Vagina (tissue), 2 donors: ENCODE data around the gene MRTFA. TPM values are rescaled to one million over a fixed set of nuclear protein-coding genes. Genes with fewer than 3 reads are reported as not detected.

ENCODE experiments used
- DNase-seq, 2 donors: peaks; one replicate each; pipeline ENCODE4 v3.0.0-alpha.2; 2017; ENCODE audit errors: extremely low spot score in 2 of 2
- H3K27ac ChIP-seq: fragments of 200-600 bp; sonication (generic); one replicate; pipeline ENCODE4 v1.5.1; 2019
- H3K27me3 ChIP-seq: fragments of 200-600 bp; sonication (generic); one replicate; pipeline ENCODE4 v1.5.1; 2019
- H3K36me3 ChIP-seq, 2 donors: fragments of 200-600 bp; sonication (generic); one replicate each; pipeline ENCODE4 v1.5.1; 2017 to 2019
- H3K4me1 ChIP-seq: fragments of 200-600 bp; sonication (generic); one replicate; pipeline ENCODE4 v1.5.1; 2019
- H3K4me3 ChIP-seq, 2 donors: fragments of 200-600 bp; sonication (generic); 1 replicate in 1 of 2; 2 replicates in 1 of 2; pipeline ENCODE4 v1.5.1; 2016 to 2019
- H3K9me3 ChIP-seq: fragments of 200-600 bp; sonication (generic); one replicate; pipeline ENCODE4 v1.5.1; 2019
- POLR2A ChIP-seq, 2 donors: fragments of 450-650 bp; IDR thresholded peaks; one replicate each; pipeline ENCODE4 v1.6.1; 2017; ENCODE audit warnings: antibody characterized with exemption in 2 of 2, mild to moderate bottlenecking in 2 of 2, moderate library complexity in 2 of 2
- POLR2AphosphoS5 ChIP-seq, 2 donors: sonication (generic); formaldehyde crosslinking; IDR thresholded peaks; one replicate each; pipeline ENCODE4 v1.9.0; 2017; ENCODE audit warnings: antibody characterized with exemption in 2 of 2, mild to moderate bottlenecking in 2 of 2, low read depth in 1 of 2; ENCODE audit not compliant: insufficient read depth in 1 of 2
- intact Hi-C: fragments of 100-400 bp; cut with DNase I; formaldehyde crosslinking; loops from one replicate; pipeline ENCODE4 v1.15.1; 2023
- total RNA-seq: library from RNA; depleted of rRNA; stranded (reverse); fragments of >200 nt; gene quantifications from one replicate; pipeline ENCODE4 v1.2.3, GENCODE V29; 2016
- TF ChIP-seq, protein P1 (sequence below), 3 experiments: fragments of 450-650 bp in 2 of 3; fragments of 200-600 bp in 1 of 3; sonication (generic) in 1 of 3; IDR thresholded peaks; one replicate each; pipeline ENCODE4 v1.5.1; 2017 to 2019; ENCODE audit warnings: antibody characterized with exemption in 3 of 3, mild to moderate bottlenecking in 2 of 3, moderate library complexity in 2 of 3

The MRTFA gene
- total RNA-seq, 1 donor from 2014 or later, result 99.4 TPM

DNA sequence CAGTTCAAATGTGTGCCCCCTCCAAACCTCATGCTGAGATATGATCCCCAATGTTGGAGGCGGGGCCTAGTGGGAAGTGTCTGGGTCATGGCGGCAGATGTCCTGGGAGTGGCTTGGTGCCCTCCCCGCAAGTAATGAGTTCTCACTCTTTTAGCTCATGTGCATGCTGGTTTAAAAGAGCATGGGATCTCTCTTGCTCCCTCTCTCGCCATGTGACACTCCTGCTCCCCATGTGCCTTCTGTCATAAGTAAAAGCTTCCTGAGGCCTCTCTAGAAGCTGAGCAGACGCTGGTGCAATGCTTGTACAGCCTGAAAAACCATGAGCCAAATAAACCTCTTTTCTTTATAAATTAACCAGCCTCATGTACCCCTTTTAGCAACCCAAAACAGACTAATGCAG lies 167.3 kb downstream of the MRTFA start:
- intact Hi-C loops, result no loop called here
- TF ChIP-seq, protein P1, sequence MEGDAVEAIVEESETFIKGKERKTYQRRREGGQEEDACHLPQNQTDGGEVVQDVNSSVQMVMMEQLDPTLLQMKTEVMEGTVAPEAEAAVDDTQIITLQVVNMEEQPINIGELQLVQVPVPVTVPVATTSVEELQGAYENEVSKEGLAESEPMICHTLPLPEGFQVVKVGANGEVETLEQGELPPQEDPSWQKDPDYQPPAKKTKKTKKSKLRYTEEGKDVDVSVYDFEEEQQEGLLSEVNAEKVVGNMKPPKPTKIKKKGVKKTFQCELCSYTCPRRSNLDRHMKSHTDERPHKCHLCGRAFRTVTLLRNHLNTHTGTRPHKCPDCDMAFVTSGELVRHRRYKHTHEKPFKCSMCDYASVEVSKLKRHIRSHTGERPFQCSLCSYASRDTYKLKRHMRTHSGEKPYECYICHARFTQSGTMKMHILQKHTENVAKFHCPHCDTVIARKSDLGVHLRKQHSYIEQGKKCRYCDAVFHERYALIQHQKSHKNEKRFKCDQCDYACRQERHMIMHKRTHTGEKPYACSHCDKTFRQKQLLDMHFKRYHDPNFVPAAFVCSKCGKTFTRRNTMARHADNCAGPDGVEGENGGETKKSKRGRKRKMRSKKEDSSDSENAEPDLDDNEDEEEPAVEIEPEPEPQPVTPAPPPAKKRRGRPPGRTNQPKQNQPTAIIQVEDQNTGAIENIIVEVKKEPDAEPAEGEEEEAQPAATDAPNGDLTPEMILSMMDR (IDR thresholded peaks at IDR 0.05), result no peak
- TF ChIP-seq POLR2A (IDR thresholded peaks at IDR 0.05) (no peak), POLR2AphosphoS5 (IDR thresholded peaks at IDR 0.05; ENCODE audit: insufficient read depth in 1 of 2, low read depth in 1 of 2) (no peak)

DNA sequence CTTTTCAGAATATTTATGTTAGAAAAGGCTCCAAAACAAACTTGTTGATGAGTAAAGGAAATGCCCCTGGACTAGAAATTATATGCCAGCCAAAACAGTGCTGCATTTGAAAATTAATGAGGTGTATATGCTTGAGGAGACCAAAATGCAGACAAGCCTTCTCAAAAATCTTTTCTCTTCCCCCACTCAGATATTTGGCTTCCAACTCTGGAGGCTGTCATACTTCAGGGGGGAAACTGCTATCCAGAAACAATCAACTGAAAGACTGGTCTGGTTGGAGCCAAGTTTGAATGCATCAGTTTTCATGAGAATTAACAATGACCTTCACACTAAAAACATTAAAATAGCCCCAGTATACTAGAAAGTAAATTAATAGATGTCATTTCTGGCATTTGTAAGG lies 167.9 kb downstream of the MRTFA start:
- Histone ChIP-seq H3K4me3 (no peak overlapping the region), H3K27ac (no peak overlapping the region), H3K27me3 (no peaks in the 10 kb centered on the region), H3K4me1 (peaks cover 10% of the 10 kb centered on the region), H3K36me3 (no peaks in the 10 kb centered on the region), H3K9me3 (no peaks in the 10 kb centered on the region)
- TF ChIP-seq, protein P1 (IDR thresholded peaks at IDR 0.05), result no peak
- TF ChIP-seq POLR2AphosphoS5 (IDR thresholded peaks at IDR 0.05; ENCODE audit: insufficient read depth in 1 of 2, low read depth in 1 of 2) (no peak), POLR2A (IDR thresholded peaks at IDR 0.05) (no peak)
- no peak for DNase-seq
- intact Hi-C loops, result no loop called here

More for the DNA sequence above, 167.3 kb downstream of the MRTFA start:
- Histone ChIP-seq H3K4me1 (peaks cover 10% of the 10 kb centered on the region), H3K36me3 (no peaks in the 10 kb centered on the region), H3K4me3 (no peak overlapping the region), H3K27me3 (no peaks in the 10 kb centered on the region), H3K9me3 (no peaks in the 10 kb centered on the region), H3K27ac (no peak overlapping the region)
- DNase-seq, result no peak

DNA sequence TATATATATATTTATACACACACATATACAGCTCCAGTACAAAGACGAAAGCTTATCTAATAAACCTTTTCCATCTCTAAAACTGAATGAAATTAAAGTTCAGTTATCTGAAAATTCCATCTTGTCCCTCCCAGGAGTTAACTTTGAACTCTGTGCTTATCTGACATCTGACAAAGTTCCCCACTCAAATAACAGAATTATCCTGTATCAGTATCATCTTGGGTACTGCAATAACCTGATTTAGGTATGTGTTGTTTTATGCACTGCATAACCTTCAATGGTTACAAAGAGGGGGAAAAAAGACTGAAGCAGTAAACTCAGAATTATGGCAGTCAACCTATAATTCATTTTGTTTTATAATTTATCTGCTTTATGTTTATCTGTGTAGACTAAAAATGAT lies 169.5 kb downstream of the MRTFA start:
- no peak for DNase-seq
- intact Hi-C loops, result no loop called here
- no peaks in the 10 kb centered on the region for H3K27me3 ChIP-seq
- H3K4me3 ChIP-seq, result no peak overlapping the region
- no peak overlapping the region for H3K27ac ChIP-seq
- no peaks in the 10 kb centered on the region for H3K36me3 ChIP-seq
- TF ChIP-seq POLR2A (IDR thresholded peaks at IDR 0.05), result no peak
- TF ChIP-seq, protein P1 (IDR thresholded peaks at IDR 0.05), result no peak
- TF ChIP-seq POLR2AphosphoS5 (IDR thresholded peaks at IDR 0.05; ENCODE audit: insufficient read depth in 1 of 2, low read depth in 1 of 2), result no peak
- peaks cover 10% of the 10 kb centered on the region for H3K4me1 ChIP-seq
- no peaks in the 10 kb centered on the region for H3K9me3 ChIP-seq

DNA sequence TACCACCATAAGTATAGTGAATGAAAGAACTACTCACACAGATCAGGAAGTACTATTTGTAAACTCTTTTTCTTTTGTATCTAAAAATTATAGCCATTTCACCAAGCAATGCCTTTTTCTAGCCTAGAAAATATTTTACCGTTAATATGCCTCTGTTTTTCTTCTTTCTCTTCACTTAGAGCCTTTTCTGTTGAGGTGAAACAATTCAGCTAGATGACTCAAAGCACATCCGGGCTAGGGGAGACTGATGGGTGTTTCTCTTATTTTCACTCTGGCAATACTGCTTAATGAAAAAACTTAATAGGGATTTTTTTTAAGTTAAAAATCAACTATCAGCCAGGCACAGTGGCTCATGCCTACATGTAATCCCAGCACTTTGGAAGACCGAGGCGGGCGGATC lies 172.8 kb downstream of the MRTFA start:
- DNase-seq, result no peak
- H3K27ac ChIP-seq, result no peak overlapping the region
- H3K9me3 ChIP-seq, result no peaks in the 10 kb centered on the region
- H3K36me3 ChIP-seq, result peaks cover 0 to 7% of the 10 kb centered on the region in 2 donors
- H3K4me1 ChIP-seq, result peaks cover 9% of the 10 kb centered on the region
- TF ChIP-seq POLR2A (IDR thresholded peaks at IDR 0.05), result no peak
- H3K4me3 ChIP-seq, result no peak overlapping the region
- intact Hi-C loops, result no loop called here
- no peaks in the 10 kb centered on the region for H3K27me3 ChIP-seq

DNA sequence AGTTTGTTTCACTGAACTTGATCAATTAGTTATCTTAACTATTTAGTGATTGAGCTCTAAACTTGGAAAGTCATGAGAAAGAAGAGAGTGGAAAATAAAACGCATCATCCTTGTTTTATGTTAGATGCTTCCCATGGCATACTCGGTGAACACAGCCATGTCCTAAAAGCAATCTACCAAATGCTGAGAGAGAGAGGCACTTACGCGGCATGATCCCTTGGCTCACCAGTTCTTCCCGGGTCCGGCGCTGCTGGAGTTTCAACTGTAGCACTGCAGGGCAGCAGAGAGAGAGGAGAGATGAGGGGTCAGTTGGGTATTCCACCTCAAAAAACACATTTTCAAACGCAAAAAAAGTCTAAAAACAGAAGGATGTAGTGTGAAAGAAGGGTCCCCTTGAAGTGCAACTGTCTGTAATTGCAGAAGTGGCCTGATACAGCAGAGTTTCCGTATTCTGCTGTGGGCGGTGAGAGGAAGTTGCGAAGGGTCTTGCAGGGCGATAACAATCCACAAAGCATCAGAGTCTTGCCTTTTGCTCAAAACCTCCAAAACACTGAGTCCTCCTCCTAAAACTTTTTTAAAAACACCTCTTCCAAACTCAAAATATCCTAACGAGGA lies 173.4 kb downstream of the MRTFA start:
- no peak overlapping the region for H3K27ac ChIP-seq
- no peaks in the 10 kb centered on the region for H3K27me3 ChIP-seq
- H3K9me3 ChIP-seq, result no peaks in the 10 kb centered on the region
- intact Hi-C loops, result no loop called here
- DNase-seq, result no peak
- H3K36me3 ChIP-seq, result peaks cover 0 to 7% of the 10 kb centered on the region in 2 donors
- peak overlapping the region in 1 of 2 donors; percentile 26 for H3K4me3 ChIP-seq
- H3K4me1 ChIP-seq, result peaks cover 4% of the 10 kb centered on the region
- TF ChIP-seq, protein P1 (IDR thresholded peaks at IDR 0.05), result no peak
- TF ChIP-seq POLR2A (IDR thresholded peaks at IDR 0.05) (no peak), POLR2AphosphoS5 (IDR thresholded peaks at IDR 0.05; ENCODE audit: insufficient read depth in 1 of 2, low read depth in 1 of 2) (no peak)
